HG02759 (cell line): Measurements from ENCODE around the gene CPEB3.
"Not testable (repeated sequence)": the region's sequence is repeated elsewhere in the genome, so short reads cannot be mapped to it uniquely, and the experiment has no call there.

Source experiments
- ATAC-seq: cut with Tn5 transposase; IDR thresholded peaks from one replicate; pipeline ENCODE4 v1.9.1; 2021; ENCODE audit warnings: mild to moderate bottlenecking, moderate library complexity; ENCODE audit not compliant: unreplicated experiment

The CPEB3 gene

GRCh38 chr10:92052741-92053140 lies 238.1 kb downstream of the CPEB3 start:
- no peak for ATAC-seq

DNA sequence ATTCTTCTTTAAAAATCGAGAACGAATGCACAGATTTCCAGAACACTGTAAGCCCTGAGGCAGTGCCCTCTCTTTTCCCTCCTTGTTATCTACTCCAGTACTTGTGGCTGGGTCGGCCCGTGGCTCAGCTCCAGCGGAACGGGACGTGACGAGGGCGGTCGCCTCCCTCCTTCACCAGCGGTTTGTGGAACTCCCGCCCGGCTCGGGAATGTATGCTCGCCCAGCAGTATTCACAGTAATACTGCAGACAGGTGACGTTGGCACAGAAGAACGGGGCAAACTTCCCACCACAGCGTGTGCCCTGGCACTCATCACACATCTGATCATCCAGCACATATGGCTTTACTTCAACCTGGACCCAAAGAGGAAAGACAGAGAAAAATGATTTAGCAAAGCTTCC lies 238.8 kb downstream of the CPEB3 start:
- ATAC-seq, result no peak

DNA sequence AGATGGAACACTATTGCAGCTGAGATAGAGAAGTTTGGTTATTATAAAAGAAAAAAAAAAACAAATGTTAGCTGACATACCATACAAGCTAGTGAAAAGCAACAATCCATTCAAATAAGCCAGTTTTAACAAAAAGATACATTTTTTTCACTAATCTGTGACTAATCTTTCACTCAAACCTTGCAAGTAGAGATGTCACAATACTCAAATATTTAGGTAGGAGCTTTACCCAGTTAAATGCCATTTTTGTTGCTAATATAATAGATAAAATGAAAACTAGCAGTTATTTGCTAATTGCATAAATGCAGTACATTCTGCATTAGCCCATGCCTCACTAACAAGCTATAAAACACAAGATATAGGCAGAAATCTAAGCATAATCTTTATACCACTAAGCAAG lies 243.7 kb downstream of the CPEB3 start:
- ATAC-seq, result no peak

DNA sequence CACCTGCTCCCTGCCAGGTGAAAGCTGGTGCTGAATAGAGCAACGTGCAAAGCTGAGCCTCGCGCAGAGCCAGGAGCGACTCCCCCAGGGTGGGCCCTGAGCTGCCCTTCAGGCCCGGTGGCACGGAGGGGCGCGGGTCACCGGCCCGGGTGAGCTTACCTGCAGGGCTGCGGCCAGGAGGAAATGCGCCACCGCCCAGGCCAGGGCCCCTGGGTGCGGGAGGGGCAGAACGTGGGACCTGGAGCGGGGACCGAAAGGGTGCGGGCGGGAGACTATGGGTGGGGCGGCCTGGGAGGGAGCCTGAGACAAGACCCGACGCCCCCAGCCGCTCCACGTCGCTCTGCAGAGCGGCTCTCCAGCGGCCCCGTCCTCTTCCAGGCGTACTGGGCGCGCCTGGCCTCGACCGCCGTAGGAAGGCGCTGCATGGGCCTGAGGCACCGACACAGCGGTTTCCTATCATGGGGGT lies 245.2 kb downstream of the CPEB3 start:
- no peak for ATAC-seq

DNA sequence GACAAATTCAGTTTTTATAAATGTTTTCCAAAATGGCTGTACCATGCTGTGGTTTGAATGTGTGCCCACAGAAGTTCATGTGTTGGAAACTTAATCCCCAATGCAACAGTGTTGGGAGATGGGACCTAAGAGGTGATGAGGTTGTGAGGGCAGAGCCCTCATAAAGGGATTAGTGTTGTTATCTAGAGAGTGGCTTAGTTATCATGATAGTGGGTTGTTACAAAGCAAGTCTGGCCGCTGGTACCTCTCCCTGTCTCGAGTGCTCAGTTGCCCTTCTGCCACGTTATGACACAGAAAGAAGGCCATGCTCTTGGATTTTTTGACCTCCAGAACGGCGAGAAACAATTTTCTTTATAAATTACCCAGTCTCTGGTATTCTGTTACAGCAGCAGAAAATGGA lies 248.3 kb downstream of the CPEB3 start:
- ATAC-seq, result no peak

- ATAC-seq, result no peak
These were observed 251.9 kb downstream of the CPEB3 start for GRCh38 chr10:92038949-92039348.

- not testable (repeated sequence) for ATAC-seq
These were observed 257.8 kb downstream of the CPEB3 start for GRCh38 chr10:92033070-92033469.

- ATAC-seq, result no peak
These were observed 259.3 kb downstream of the CPEB3 start for GRCh38 chr10:92031580-92031979.

DNA sequence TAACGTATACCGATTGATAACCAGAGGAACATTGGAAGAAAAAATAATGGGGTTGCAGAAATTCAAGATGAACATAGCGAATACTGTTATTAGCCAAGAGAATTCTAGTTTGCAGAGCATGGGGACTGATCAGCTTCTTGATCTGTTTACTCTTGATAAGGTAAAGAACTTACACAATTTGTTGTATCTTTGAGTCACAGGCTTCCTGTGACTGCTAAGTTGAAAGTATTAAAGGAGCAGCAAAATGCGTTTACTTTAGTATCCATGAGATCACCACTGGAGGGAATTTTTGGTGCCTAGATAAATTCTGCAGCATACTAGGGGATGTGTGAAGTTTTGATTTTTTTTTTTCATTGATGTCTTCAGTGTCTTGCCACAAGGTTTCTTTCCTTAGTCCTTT lies 263.7 kb downstream of the CPEB3 start:
- ATAC-seq, result no peak

GRCh38 chr10:92025340-92025739 lies 265.5 kb downstream of the CPEB3 start:
- ATAC-seq, result not testable (repeated sequence)

- no peak for ATAC-seq
These were observed 266.2 kb downstream of the CPEB3 start for GRCh38 chr10:92024700-92025099.

DNA sequence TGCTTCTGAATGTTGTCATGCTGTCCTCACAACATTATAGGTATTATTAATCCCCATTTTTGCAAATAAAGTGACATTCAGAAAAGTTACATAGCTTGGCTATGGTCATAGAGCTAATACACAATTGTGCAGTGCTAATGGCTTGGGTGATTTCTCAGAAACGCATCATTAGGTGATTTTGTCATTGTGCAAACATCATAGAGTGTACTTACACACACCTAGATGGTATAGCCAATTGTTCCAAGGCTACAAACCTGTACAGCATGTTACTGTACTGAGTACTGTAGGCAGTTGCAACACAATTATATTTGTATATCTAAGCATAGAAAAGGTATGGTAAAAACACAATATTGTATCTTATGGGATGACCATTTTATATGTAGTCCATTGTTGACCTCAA lies 276.3 kb downstream of the CPEB3 start:
- ATAC-seq, result no peak

GRCh38 chr10:92011560-92012214 lies 279.2 kb downstream of the CPEB3 start:
- ATAC-seq, result no peak

DNA sequence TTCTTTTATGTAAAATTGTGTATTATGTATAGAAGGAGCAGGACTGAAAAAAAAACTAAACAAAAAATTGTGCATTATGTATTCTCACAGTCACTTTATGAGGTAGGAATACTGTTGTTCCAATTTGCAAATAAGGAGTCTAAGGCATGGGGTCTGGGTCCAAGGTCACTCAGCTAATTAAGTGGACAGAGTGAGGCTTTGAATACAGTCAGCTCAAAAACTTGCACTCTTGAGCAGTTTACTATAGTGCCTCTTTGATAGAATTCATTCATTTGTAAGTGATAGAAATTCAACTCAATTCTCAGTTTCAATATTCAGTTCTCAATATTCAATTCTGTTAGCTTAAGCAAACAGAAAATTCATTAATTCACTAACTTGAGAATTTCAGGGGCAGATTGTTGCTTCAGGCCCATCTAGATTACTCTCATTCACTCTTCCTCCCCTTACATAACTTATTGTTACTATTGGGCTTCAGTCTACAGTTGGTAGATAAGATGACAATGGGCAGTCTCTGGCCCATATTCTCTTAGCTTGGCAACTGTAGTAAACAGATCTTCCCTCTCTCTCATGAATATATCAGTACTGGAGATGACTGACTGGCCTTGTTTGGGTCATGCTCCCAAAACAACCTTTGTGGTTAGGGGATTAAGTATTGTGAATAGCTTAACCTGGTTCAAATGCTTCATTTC lies 280.7 kb downstream of the CPEB3 start:
- ATAC-seq, result no peak

DNA sequence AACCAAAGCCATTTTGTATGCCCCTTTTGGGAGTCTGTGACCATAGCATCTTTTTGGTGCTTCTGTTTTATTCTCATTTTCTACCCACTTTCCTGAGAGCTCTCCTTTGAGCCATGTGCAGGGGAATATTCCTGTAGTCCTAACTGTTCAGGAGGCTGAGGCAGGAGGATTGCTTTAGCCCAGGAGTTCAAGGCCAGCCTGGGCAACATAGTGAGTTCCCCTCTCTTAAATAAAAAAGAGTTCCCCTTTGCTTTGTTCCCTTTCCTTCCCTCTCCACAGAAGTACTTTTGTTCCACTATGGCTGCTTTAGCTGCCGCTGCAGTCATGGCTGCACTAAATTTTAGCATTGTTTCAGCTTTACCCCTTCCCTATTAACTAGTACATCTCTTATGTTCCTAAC lies 281.4 kb downstream of the CPEB3 start:
- no peak for ATAC-seq

DNA sequence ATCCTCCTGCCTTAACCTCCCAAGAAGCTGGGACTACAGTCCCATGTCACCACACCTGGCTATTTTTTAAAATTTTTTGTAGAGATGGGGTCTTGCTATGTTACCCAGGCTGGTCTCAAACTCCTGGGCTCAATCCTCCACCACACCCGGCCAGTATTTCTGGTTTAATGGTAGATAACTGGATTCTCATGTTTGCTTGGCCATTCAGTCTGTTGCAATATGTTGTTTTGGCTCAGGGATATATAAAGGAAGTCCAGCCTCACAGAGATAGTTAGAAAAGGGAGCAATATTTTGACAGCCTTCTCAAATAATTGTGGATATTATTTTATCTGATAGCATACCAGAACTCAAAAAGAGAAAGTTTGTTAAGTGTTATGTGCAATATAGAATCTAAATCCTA lies 284.9 kb downstream of the CPEB3 start:
- ATAC-seq, result no peak

- ATAC-seq, result no peak
These were observed 287.6 kb downstream of the CPEB3 start for GRCh38 chr10:92003258-92003657.

- ATAC-seq, result no peak
These were observed 288.9 kb downstream of the CPEB3 start for GRCh38 chr10:92001995-92002394.

GRCh38 chr10:92001581-92001980 lies 289.3 kb downstream of the CPEB3 start:
- no peak for ATAC-seq
